Mucosa of stomach (tissue), 1 donor: Measurements from ENCODE around the gene MIR17HG.

Experiments used
- H3K27me3 ChIP-seq: one replicate; pipeline ENCODE4 v1.7.0; 2013; ENCODE audit warnings: mild to moderate bottlenecking, low read length; ENCODE audit not compliant: control insufficient read depth, insufficient read depth
- H3K36me3 ChIP-seq: one replicate; pipeline ENCODE4 v1.7.0; 2013; ENCODE audit warnings: low read length; ENCODE audit not compliant: control insufficient read depth, insufficient read depth
- H3K4me1 ChIP-seq: one replicate; pipeline ENCODE4 v1.7.0; 2013; ENCODE audit warnings: mild to moderate bottlenecking, low read length; ENCODE audit not compliant: control insufficient read depth, insufficient read depth
- H3K4me3 ChIP-seq: one replicate; pipeline ENCODE4 v1.7.0; 2013; ENCODE audit warnings: low read length
- H3K9ac ChIP-seq: one replicate; pipeline ENCODE4 v1.7.0; 2013; ENCODE audit warnings: mild to moderate bottlenecking, low read length, moderate library complexity
- H3K9me3 ChIP-seq: one replicate; pipeline ENCODE4 v1.7.0; 2013; ENCODE audit warnings: mild to moderate bottlenecking, low read length, moderate library complexity; ENCODE audit not compliant: control insufficient read depth
- donor health status: Pancreatic carcinoma.

Gene MIR17HG

DNA sequence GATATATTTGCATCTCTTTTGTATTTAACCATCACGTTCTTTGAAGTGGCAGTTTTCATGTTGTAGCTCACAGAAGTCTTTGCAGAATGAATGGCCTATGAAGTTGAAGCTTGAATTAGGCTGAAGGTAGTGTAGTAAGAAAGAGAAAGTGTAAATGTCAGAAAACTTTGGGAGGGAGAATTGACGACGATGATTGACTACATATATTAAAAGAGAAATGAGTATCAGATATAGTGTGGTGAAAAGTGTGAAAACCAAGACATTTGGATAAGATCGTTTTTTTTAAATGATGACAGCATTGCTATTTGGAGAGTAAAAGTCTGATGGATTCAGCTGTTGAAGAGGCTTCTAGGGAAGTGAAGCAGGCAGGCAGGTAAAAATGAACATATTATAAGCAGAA lies 36.3 kb downstream of the MIR17HG start:
- Histone ChIP-seq H3K9ac (no peak overlapping the region), H3K9me3 (no peaks in the 10 kb centered on the region), H3K4me3 (no peak overlapping the region), H3K36me3 (no peaks in the 10 kb centered on the region), H3K27me3 (no peaks in the 10 kb centered on the region), H3K4me1 (no peaks in the 10 kb centered on the region)

DNA sequence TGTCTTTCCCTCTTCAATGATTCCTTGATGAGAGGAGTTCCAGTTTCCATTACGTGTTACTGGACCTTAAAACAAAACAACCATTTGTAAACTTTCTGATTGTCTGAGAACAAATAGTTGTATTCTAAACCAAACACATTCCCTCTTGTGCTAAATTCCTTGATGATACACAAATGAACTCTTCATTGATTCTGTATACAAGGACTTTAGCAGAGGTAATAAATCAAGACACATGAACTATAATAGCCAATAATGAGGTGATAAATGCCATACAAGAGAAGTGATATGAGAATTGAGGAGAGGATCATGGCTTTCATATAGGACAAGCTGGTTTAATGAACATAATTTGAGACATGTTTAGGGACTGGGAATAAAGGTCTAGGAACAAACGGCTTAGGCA lies 37.4 kb downstream of the MIR17HG start:
- no peaks in the 10 kb centered on the region for H3K4me1 ChIP-seq
- H3K27me3 ChIP-seq = no peaks in the 10 kb centered on the region
- H3K4me3 ChIP-seq = no peak overlapping the region
- no peaks in the 10 kb centered on the region for H3K36me3 ChIP-seq
- no peaks in the 10 kb centered on the region for H3K9me3 ChIP-seq
- no peak overlapping the region for H3K9ac ChIP-seq

DNA sequence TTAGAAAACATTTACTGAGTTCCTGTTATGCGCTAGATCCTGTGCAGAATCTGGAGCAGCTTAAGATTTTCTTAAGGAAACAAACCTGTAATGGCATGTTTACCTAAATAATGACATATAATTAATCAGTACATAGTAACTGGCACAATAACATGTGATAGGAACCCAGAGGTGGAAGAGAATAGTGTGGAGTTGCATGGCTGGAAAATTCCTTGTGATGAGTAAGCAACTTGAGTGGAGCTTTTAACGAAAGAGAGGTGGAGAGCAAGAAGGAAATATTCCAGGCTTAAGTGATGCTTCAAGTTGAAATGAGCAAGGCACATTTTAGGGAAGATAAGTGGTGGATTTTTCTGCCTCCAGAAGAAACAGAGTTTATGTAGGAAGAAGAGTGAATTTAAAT lies 41.7 kb downstream of the MIR17HG start:
- Histone ChIP-seq H3K4me1 (no peaks in the 10 kb centered on the region), H3K4me3 (no peak overlapping the region), H3K36me3 (no peaks in the 10 kb centered on the region), H3K9ac (no peak overlapping the region), H3K27me3 (peaks cover 5% of the 10 kb centered on the region), H3K9me3 (no peaks in the 10 kb centered on the region)

DNA sequence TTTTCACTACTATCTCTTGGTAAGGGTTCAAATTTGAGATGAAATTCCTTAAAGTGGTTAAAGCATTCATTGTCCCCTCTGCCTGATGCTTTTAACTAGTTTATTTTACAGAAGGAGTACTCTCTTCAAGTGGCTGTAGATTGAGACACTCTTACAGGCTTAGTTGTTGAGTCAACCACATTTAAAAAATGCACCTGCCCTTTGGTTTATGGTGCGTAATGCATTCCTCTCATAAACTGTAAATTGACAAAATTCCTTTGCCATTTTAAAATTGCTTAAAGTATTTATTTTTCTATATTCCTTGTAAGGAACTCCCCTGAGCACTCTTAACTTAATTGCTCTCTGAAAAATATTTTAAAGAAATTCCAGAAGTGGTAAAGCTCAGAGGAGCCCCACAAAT lies 50.1 kb downstream of the MIR17HG start:
- H3K9ac ChIP-seq = no peak overlapping the region
- no peaks in the 10 kb centered on the region for H3K36me3 ChIP-seq
- H3K27me3 ChIP-seq = peaks cover 46% of the 10 kb centered on the region
- peaks cover 10% of the 10 kb centered on the region for H3K4me1 ChIP-seq
- H3K9me3 ChIP-seq = no peaks in the 10 kb centered on the region
- no peak overlapping the region for H3K4me3 ChIP-seq

DNA sequence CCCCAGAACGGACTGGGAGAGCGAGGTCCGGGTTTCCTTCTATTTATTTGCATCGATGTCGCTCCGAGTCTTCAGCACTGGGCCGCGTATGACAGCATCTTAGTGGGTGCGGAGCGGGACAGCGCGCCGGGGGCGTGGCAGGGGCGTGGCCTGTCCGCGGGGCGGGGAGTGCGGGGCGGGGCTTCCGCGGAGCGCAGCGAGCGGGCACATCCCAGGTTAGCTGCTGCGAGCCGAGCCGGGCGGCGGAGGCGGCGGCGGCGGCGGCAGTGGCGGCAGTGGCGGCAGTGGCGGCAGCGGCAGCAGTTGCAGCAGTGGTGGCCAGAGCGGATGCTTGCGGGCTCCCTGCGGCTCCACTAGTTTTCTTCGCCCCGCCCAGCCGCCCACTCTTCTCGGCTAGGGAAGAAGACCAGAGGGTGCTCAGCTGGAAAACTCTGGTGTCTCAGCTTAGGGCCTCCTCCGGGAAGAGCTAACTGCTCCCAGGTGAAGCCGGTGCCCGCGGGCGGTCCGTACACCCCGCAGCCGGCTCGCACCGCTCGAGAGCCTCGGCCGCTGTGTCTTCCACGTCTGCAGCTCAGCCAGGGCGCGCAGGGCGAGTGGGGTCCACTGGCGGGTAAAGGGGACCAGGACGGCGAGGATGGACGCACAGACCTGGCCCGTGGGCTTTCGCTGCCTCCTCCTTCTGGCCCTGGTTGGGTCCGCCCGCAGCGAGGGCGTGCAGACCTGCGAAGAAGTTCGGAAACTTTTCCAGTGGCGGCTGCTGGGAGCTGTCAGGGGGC lies 51.1 kb downstream of the MIR17HG start, which contains the start of gene GPC5:
GPC5 (plus strand) TSS at position 209 of the 776 bp plus-strand sequence.
- H3K9me3 ChIP-seq = no peaks in the 10 kb centered on the region
- H3K9ac ChIP-seq = no peak within 1 kb of the TSS
- H3K4me1 ChIP-seq = peaks cover 10% of the 10 kb centered on the region
- peaks cover 41% of the 10 kb centered on the region for H3K27me3 ChIP-seq
- no peaks in the 10 kb centered on the region for H3K36me3 ChIP-seq
- H3K4me3 ChIP-seq = no peak within 1 kb of the TSS

DNA sequence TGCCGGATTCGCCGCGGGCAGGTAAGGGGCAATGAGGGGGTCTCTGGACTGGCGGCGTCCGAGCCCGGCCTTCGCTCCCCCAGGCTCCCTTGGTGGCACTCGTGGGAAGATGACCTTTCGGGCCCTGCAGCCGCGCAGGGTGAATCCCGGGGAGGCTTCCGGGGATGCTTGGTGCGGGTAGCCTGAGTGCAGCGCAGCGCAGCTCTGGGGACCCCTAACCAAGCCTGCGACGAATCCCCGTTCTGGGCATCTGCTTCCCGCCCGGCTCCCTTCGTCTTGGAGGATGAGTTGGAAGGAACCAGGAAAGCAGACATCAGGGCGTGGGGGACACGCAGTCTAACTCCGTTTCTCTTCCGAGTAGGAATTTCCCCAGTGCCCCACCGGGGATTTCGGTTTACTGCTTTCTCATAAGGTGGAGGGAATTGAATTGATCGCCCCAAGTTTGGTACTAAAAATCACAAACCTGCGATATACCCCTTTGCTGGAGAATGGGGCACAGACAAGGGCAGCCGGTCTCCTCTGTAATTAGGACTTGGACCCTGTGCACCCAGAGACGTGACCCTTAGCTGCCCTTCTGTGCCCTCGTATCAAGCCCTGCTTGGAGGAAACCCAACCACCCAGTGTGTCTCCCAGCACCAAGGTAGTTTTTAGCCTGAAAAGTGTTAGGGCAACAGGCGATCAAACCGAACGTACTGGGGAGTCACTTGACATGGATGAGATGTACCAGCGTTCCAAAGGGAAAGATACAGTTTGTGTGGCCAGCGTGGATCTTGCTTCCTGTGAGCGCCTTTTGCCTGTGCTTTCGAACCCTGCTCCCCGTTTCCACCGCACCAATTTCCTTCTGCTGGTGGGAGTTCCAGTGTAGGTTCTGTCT lies 51.9 kb downstream of the MIR17HG start:
- Histone ChIP-seq H3K36me3 (no peaks in the 10 kb centered on the region), H3K9ac (no peak overlapping the region), H3K4me1 (peaks cover 10% of the 10 kb centered on the region), H3K4me3 (no peak overlapping the region), H3K27me3 (peaks cover 41% of the 10 kb centered on the region), H3K9me3 (no peaks in the 10 kb centered on the region)

DNA sequence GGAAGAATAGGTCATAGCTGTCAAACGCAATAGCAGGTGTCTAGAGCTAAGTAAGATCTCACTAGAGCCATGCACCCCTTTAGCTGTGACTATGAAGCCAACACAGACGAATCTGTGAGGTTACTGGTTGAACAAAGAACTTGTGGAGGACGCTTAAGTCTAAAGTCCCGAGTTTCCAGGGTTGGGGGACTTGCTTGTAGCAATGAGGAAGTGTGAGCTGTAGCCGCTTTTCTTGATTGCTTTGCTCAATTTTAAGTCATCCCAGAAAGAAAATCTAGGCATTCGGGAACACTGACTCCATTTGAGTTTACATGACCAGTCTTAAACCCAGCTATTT lies 52.5 kb downstream of the MIR17HG start:
- Histone ChIP-seq H3K36me3 (no peaks in the 10 kb centered on the region), H3K4me1 (peaks cover 10% of the 10 kb centered on the region), H3K4me3 (no peak overlapping the region), H3K9me3 (no peaks in the 10 kb centered on the region), H3K27me3 (peaks cover 35% of the 10 kb centered on the region), H3K9ac (no peak overlapping the region)

DNA sequence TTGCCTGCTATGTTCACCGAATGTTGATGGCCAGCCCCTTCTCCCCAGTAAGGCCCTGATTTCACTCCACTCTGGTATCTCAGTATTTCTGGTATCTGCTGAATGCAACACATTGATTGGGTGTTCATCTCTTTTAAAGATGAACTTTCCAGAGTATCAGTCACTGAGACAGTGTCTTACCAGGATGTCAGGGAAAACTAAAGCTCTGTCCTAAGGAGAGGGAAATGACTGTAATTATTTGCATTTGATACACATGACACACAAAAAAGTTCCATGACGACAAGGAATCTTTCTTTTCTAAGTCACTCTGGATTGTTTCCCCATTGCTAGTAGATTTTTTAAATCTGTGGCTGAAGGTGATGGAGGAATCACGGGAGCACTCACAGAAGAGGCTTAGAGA lies 53.2 kb downstream of the MIR17HG start:
- no peaks in the 10 kb centered on the region for H3K36me3 ChIP-seq
- H3K9me3 ChIP-seq = no peaks in the 10 kb centered on the region
- peaks cover 28% of the 10 kb centered on the region for H3K27me3 ChIP-seq
- no peak overlapping the region for H3K9ac ChIP-seq
- H3K4me3 ChIP-seq = no peak overlapping the region
- peaks cover 10% of the 10 kb centered on the region for H3K4me1 ChIP-seq

DNA sequence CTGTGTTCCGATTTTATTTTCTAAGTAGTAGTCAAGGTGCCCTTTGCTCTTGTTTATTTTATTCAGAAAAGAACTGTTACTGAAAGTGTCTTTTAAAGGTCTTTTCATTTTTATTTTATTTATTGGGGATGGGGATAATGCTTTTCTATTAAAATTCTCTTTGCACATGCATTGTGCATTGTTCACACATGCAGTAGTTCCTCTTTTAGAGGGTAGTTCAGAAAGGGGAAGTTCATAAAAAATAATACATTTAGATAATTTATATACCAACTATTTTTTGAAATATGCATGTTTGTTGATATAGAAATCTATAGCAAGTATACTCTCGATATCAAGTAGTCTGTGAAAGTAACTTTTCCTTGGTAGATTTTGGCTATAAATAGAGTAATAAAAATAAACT lies 54.4 kb downstream of the MIR17HG start:
- no peak overlapping the region for H3K9ac ChIP-seq
- H3K9me3 ChIP-seq = no peaks in the 10 kb centered on the region
- no peaks in the 10 kb centered on the region for H3K36me3 ChIP-seq
- peaks cover 10% of the 10 kb centered on the region for H3K4me1 ChIP-seq
- H3K4me3 ChIP-seq = no peak overlapping the region
- peaks cover 21% of the 10 kb centered on the region for H3K27me3 ChIP-seq
